ENCODE data around the gene RGS13.

DNA sequence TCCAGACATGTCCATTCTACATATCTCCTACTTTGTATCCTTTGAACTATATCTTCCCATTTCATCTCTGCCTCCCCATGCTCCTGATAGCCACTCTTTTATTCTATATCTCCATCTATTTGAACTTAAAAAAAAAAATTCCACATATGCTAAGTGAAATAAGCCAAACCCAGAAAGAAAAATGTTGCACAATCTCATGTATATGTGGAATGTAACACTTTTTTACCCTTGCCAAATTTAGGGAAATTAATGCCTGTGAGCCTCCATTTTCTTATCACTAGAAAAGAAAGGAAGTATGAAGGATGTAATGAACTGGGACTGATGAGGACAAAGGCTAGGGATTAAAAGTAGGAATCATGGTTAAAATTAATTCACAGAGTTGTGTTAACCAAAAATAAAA, 53.5 kb downstream of the RGS13 start:
- TF ChIP-seq, protein P1, sequence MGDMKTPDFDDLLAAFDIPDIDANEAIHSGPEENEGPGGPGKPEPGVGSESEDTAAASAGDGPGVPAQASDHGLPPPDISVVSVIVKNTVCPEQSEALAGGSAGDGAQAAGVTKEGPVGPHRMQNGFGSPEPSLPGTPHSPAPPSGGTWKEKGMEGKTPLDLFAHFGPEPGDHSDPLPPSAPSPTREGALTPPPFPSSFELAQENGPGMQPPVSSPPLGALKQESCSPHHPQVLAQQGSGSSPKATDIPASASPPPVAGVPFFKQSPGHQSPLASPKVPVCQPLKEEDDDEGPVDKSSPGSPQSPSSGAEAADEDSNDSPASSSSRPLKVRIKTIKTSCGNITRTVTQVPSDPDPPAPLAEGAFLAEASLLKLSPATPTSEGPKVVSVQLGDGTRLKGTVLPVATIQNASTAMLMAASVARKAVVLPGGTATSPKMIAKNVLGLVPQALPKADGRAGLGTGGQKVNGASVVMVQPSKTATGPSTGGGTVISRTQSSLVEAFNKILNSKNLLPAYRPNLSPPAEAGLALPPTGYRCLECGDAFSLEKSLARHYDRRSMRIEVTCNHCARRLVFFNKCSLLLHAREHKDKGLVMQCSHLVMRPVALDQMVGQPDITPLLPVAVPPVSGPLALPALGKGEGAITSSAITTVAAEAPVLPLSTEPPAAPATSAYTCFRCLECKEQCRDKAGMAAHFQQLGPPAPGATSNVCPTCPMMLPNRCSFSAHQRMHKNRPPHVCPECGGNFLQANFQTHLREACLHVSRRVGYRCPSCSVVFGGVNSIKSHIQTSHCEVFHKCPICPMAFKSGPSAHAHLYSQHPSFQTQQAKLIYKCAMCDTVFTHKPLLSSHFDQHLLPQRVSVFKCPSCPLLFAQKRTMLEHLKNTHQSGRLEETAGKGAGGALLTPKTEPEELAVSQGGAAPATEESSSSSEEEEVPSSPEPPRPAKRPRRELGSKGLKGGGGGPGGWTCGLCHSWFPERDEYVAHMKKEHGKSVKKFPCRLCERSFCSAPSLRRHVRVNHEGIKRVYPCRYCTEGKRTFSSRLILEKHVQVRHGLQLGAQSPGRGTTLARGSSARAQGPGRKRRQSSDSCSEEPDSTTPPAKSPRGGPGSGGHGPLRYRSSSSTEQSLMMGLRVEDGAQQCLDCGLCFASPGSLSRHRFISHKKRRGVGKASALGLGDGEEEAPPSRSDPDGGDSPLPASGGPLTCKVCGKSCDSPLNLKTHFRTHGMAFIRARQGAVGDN (IDR thresholded peaks at IDR 0.05), result no peak
- TF ChIP-seq EZH2 (IDR thresholded peaks at IDR 0.05; ENCODE audit: borderline replicate concordance, control insufficient read depth, low read depth, low read length) (no peak), CTCF (IDR thresholded peaks at IDR 0.05 in 2 of 3, conservative IDR thresholded peaks at IDR 0.05 in 1 of 3; ENCODE audit: control insufficient read depth in 2 of 3, extremely low read depth in 1 of 3, insufficient read depth in 1 of 3, low read depth in 3 of 3, low read length in 3 of 3) (no peak), JUND (IDR thresholded peaks at IDR 0.05; ENCODE audit: low read depth, low read length) (no peak)
